Neural cell (in vitro differentiated cells): ENCODE results near the gene DCUN1D1. TPM values are rescaled to one million over a fixed set of nuclear protein-coding genes. Genes with fewer than 3 reads are reported as not detected.

Source experiments
- H2AFZ ChIP-seq: fragments of 200-600, 300-800 bp; sonication (generic), shearing (Covaris generic); 2 replicates; pipeline ENCODE4 v1.6.0; 2014; ENCODE audit warnings: low read depth, mild to moderate bottlenecking, antibody characterized with exemption, low read length, moderate library complexity
- H3F3A ChIP-seq: fragments of 200-600 bp; shearing (Covaris generic); 2 replicates; pipeline ENCODE4 v1.6.1; 2016; ENCODE audit warnings: mild to moderate bottlenecking, moderate library complexity, mixed read lengths, antibody characterized with exemption, low read length; ENCODE audit not compliant: insufficient read depth, poor library complexity, severe bottlenecking
- H3K27ac ChIP-seq: fragments of 200-600, 300-800 bp; sonication (generic), shearing (Covaris generic); 2 replicates; pipeline ENCODE4 v1.5.1; 2014; ENCODE audit warnings: mild to moderate bottlenecking, low read length, moderate library complexity
- H3K27me3 ChIP-seq: fragments of 300-800, 200-600 bp; sonication (generic), shearing (Covaris generic); 2 replicates; pipeline ENCODE4 v1.6.0; 2014; ENCODE audit warnings: mild to moderate bottlenecking, low read depth, low read length, moderate library complexity; ENCODE audit not compliant: insufficient read depth
- H3K36me3 ChIP-seq: fragments of 300-800, 200-600 bp; sonication (generic), shearing (Covaris generic); 2 replicates; pipeline ENCODE4 v1.5.1; 2014; ENCODE audit warnings: mild to moderate bottlenecking, antibody characterized with exemption, low read length, moderate library complexity; ENCODE audit not compliant: insufficient read depth
- H3K4me2 ChIP-seq: fragments of 300-800, 200-600 bp; sonication (generic), shearing (Covaris generic); 2 replicates; pipeline ENCODE4 v1.6.0; 2014; ENCODE audit warnings: mild to moderate bottlenecking, low read length
- H3K4me3 ChIP-seq: fragments of 300-800, 200-600 bp; sonication (generic), shearing (Covaris generic); 2 replicates; pipeline ENCODE4 v1.5.1; 2014; ENCODE audit warnings: mild to moderate bottlenecking, low read length, moderate library complexity
- H3K79me2 ChIP-seq: fragments of 200-600 bp; shearing (Covaris generic); replicated peaks from 2 replicates; pipeline ENCODE4 v1.6.0; 2014; ENCODE audit warnings: mild to moderate bottlenecking, low read length, moderate library complexity; ENCODE audit not compliant: insufficient read depth
- H3K9ac ChIP-seq: fragments of 300-800, 200-600 bp; sonication (generic), shearing (Covaris generic); 2 replicates; pipeline ENCODE4 v1.6.1; 2016; ENCODE audit warnings: mild to moderate bottlenecking, low read length, mixed read lengths
- H3K9me2 ChIP-seq: fragments of 200-600 bp; shearing (Covaris generic); 2 replicates; pipeline ENCODE4 v1.6.1; 2016; ENCODE audit warnings: mild to moderate bottlenecking, low read length, mixed read lengths; ENCODE audit not compliant: insufficient read depth
- H3K9me3 ChIP-seq: fragments of 200-600, 300-800 bp; sonication (generic), shearing (Covaris generic); 2 replicates; pipeline ENCODE4 v1.6.1; 2016; ENCODE audit warnings: mild to moderate bottlenecking, mixed run types, low read length, moderate library complexity, mixed read lengths
- H4K20me1 ChIP-seq: fragments of 200-600 bp; shearing (Covaris generic); 2 replicates; pipeline ENCODE4 v1.6.1; 2016; ENCODE audit warnings: mild to moderate bottlenecking, mixed run types; ENCODE audit not compliant: insufficient read depth
- EP300 ChIP-seq: fragments of 450-650 bp; conservative IDR thresholded peaks from 2 replicates; pipeline ENCODE4 v1.6.1; 2014; ENCODE audit warnings: antibody characterized with exemption, mild to moderate bottlenecking, moderate library complexity; ENCODE audit not compliant: poor library complexity, severe bottlenecking
- EZH2 ChIP-seq: fragments of 200-600, 300-800 bp; shearing (Covaris generic), sonication (generic); IDR thresholded peaks from 2 replicates; pipeline ENCODE4 v1.6.1; 2014; ENCODE audit warnings: antibody characterized with exemption, low read length, borderline replicate concordance, mild to moderate bottlenecking; ENCODE audit not compliant: insufficient read depth, poor library complexity, severe bottlenecking
- MXI1 ChIP-seq: fragments of 450-650 bp; conservative IDR thresholded peaks from 2 replicates; pipeline ENCODE4 v1.6.1; 2014; ENCODE audit warnings: antibody characterized with exemption, mild to moderate bottlenecking; ENCODE audit not compliant: poor library complexity, severe bottlenecking
- POLR2AphosphoS5 ChIP-seq: IDR thresholded peaks from 2 replicates; pipeline ENCODE4 v1.6.1; 2012
- RAD21 ChIP-seq: fragments of 450-650 bp; conservative IDR thresholded peaks from 2 replicates; pipeline ENCODE4 v1.6.1; 2014; ENCODE audit warnings: antibody characterized with exemption, mild to moderate bottlenecking, moderate library complexity
- SMC3 ChIP-seq: fragments of 450-650 bp; conservative IDR thresholded peaks from 2 replicates; pipeline ENCODE4 v1.6.1; 2014; ENCODE audit warnings: antibody characterized with exemption, mild to moderate bottlenecking, moderate library complexity; ENCODE audit not compliant: poor library complexity
- TAF1 ChIP-seq: IDR thresholded peaks from 2 replicates; pipeline ENCODE4 v1.6.1; 2012; ENCODE audit warnings: low read depth
- polyA plus RNA-seq: library from polyadenylated mRNA; depleted of rRNA; stranded (reverse); fragments of >200 nt; gene quantifications from 2 replicates; pipeline ENCODE4 v1.2.3, GENCODE V29; 2014
- TF ChIP-seq, protein P1 (sequence below): IDR thresholded peaks from 2 replicates; pipeline ENCODE4 v1.6.1; 2012; ENCODE audit warnings: borderline replicate concordance
- TF ChIP-seq, protein P2 (sequence below): fragments of 450-650 bp; IDR thresholded peaks from 2 replicates; pipeline ENCODE4 v1.5.1; 2014; ENCODE audit warnings: antibody characterized with exemption, mild to moderate bottlenecking, moderate library complexity; ENCODE audit not compliant: poor library complexity, severe bottlenecking

Gene DCUN1D1
- polyA plus RNA-seq, 1 donor from 2014 or later = 33.4 TPM

DNA sequence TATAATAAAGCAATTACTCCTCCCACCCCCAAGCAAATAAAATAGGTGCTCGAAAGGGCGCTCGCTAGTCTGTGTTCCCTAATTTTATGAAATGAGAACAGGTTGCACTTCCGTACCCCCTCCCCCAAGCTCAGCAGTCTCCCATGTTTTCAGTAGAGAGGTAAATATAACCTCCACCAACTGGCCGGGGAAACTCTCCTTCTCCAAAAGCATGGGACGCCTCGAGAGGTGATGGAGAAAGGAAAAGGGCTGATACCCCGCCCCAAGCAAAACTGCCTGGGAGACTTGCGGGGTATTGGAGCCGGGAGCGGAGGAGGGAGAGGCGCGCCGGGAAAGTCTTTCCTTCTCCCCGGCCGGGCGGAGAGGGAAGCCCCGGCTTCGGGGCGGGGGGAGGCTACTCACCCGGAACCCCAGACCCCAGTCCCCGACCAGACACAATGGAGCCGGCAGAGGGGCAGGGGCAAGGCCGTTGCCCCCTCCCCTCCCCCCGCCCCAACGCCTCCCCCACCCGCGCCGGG is 605 bp downstream of the DCUN1D1 start:
- Histone ChIP-seq H3K9ac (peak overlapping the region; percentile 74), H3K27ac (no peak overlapping the region)

DNA sequence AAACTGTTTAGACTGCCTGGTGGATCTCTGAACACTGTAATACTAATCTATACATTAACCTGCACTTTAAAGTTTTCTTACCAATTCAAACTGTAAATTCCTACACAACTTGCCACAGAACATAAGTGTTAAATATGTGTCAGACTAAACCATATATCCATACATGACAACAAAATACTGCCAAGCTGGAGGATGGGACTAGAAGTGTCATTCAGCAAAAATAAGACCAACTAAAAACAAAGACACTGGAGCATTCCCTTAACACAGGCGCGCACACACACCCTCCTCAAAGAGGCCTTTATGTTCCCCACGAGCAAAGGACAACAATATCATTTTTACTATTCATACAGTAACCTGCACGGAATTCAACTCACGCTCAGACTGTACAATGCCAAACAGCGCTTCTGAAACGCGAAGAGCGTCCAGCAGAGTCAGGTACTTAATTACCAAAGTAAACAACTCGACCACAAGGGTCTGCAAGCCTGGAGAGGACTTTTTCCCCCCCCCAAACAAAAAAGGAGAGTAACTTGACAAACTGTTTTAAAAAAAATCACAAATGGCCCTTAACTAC is 1.1 kb downstream of the DCUN1D1 start:
- TF ChIP-seq, protein P1, sequence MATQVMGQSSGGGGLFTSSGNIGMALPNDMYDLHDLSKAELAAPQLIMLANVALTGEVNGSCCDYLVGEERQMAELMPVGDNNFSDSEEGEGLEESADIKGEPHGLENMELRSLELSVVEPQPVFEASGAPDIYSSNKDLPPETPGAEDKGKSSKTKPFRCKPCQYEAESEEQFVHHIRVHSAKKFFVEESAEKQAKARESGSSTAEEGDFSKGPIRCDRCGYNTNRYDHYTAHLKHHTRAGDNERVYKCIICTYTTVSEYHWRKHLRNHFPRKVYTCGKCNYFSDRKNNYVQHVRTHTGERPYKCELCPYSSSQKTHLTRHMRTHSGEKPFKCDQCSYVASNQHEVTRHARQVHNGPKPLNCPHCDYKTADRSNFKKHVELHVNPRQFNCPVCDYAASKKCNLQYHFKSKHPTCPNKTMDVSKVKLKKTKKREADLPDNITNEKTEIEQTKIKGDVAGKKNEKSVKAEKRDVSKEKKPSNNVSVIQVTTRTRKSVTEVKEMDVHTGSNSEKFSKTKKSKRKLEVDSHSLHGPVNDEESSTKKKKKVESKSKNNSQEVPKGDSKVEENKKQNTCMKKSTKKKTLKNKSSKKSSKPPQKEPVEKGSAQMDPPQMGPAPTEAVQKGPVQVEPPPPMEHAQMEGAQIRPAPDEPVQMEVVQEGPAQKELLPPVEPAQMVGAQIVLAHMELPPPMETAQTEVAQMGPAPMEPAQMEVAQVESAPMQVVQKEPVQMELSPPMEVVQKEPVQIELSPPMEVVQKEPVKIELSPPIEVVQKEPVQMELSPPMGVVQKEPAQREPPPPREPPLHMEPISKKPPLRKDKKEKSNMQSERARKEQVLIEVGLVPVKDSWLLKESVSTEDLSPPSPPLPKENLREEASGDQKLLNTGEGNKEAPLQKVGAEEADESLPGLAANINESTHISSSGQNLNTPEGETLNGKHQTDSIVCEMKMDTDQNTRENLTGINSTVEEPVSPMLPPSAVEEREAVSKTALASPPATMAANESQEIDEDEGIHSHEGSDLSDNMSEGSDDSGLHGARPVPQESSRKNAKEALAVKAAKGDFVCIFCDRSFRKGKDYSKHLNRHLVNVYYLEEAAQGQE = no peak
- TF ChIP-seq EZH2 = no peak
- TF ChIP-seq RAD21 = no peak
- TF ChIP-seq, protein P2, sequence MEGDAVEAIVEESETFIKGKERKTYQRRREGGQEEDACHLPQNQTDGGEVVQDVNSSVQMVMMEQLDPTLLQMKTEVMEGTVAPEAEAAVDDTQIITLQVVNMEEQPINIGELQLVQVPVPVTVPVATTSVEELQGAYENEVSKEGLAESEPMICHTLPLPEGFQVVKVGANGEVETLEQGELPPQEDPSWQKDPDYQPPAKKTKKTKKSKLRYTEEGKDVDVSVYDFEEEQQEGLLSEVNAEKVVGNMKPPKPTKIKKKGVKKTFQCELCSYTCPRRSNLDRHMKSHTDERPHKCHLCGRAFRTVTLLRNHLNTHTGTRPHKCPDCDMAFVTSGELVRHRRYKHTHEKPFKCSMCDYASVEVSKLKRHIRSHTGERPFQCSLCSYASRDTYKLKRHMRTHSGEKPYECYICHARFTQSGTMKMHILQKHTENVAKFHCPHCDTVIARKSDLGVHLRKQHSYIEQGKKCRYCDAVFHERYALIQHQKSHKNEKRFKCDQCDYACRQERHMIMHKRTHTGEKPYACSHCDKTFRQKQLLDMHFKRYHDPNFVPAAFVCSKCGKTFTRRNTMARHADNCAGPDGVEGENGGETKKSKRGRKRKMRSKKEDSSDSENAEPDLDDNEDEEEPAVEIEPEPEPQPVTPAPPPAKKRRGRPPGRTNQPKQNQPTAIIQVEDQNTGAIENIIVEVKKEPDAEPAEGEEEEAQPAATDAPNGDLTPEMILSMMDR = no peak
- TF ChIP-seq MXI1 = no peak
- no peak for TF ChIP-seq EP300
- TF ChIP-seq TAF1 = no peak
- TF ChIP-seq SMC3 = no peak
- TF ChIP-seq POLR2AphosphoS5 = no peak
- Histone ChIP-seq H3K4me2 (peak overlapping the region; percentile 94), H3K27me3 (no peaks in the 10 kb centered on the region), H2AFZ (peak overlapping the region; percentile 65), H3K27ac (no peak overlapping the region), H3K36me3 (no peaks in the 10 kb centered on the region), H3K9me3 (no peaks in the 10 kb centered on the region), H3K4me3 (peak overlapping the region; percentile 80), H3K9me2 (no peaks in the 10 kb centered on the region), H3K79me2 (peaks cover 52% of the 10 kb centered on the region), H4K20me1 (no peaks in the 10 kb centered on the region), H3K9ac (peak overlapping the region; percentile 74), H3F3A (no peaks in the 10 kb centered on the region)

More for the DNA sequence above, 605 bp downstream of the DCUN1D1 start:
- H3K9me3 ChIP-seq = no peaks in the 10 kb centered on the region
- TF ChIP-seq SMC3 (no peak), RAD21 (no peak), EP300 (no peak), EZH2 (no peak), POLR2AphosphoS5 (no peak)
- TF ChIP-seq, protein P1 = no peak
- no peaks in the 10 kb centered on the region for H3K36me3 ChIP-seq
- peak overlapping the region; percentile 65 for H2AFZ ChIP-seq
- H3K9me2 ChIP-seq = no peaks in the 10 kb centered on the region
- H4K20me1 ChIP-seq = no peaks in the 10 kb centered on the region
- H3K79me2 ChIP-seq = peaks cover 46% of the 10 kb centered on the region
- H3F3A ChIP-seq = no peaks in the 10 kb centered on the region
- peak overlapping the region; percentile 80 for H3K4me3 ChIP-seq
- peak overlapping the region; percentile 94 for H3K4me2 ChIP-seq
- no peaks in the 10 kb centered on the region for H3K27me3 ChIP-seq
